ENCODE measurements around the gene OLFM1.

The OLFM1 gene

DNA sequence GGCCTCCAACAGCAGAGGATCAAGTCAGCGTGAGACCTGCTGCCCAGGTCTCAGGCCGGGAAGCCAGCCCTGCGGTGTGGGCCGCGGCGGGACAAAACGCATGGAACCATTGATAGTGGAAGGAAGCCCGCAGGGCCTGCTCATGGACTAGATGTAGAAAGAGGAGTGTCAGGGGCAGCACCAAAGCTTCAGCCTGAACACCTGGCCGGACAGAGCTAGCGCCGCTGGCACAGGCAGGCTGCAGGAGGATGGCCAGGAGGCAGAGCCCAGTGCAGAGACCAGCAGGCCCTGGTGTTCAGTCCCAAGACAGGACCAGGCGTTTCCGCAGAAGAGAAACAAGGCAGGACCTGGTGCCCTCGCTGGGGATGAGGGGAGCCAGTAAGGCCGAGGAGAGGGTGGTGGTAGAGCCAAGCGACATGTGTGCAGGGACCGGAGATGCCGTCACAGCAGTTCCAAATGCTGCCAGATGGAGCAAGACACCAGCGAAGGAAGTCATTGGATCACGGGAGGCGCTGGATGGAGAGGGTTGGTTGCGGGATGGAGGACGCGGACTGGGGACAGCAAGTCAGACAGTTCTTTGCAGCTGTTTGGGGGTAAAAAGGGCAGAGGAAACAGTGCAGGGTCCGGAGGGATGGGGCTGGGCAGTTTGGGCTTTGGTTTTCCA, 42.1 kb upstream of the OLFM1 start:
- no peak for TF ChIP-seq CTCF (IDR thresholded peaks at IDR 0.05; ENCODE audit: low read depth, low read length)
- DNase-seq (ENCODE audit: extremely low read depth, low read depth) = no peak

GRCh38 chr9:135045928-135046738, 41.3 kb upstream of the OLFM1 start:
- TF ChIP-seq CTCF (IDR thresholded peaks at IDR 0.05; ENCODE audit: low read depth, low read length) = no peak
- DNase-seq (ENCODE audit: extremely low read depth, low read depth) = no peak

- no peak for TF ChIP-seq CTCF (IDR thresholded peaks at IDR 0.05; ENCODE audit: low read depth, low read length)
- DNase-seq (ENCODE audit: extremely low read depth, low read depth) = no peak
Observed at GRCh38 chr9:135046739-135047350, 40.6 kb upstream of the OLFM1 start.

GRCh38 chr9:135047521-135047920, 39.9 kb upstream of the OLFM1 start:
- no peak for DNase-seq (ENCODE audit: extremely low read depth, low read depth)
- no peak for TF ChIP-seq CTCF (IDR thresholded peaks at IDR 0.05; ENCODE audit: low read depth, low read length)

GRCh38 chr9:135048046-135048757, 39.3 kb upstream of the OLFM1 start:
- no peak for DNase-seq (ENCODE audit: extremely low read depth, low read depth)
- TF ChIP-seq CTCF (IDR thresholded peaks at IDR 0.05; ENCODE audit: low read depth, low read length) = no peak

DNA sequence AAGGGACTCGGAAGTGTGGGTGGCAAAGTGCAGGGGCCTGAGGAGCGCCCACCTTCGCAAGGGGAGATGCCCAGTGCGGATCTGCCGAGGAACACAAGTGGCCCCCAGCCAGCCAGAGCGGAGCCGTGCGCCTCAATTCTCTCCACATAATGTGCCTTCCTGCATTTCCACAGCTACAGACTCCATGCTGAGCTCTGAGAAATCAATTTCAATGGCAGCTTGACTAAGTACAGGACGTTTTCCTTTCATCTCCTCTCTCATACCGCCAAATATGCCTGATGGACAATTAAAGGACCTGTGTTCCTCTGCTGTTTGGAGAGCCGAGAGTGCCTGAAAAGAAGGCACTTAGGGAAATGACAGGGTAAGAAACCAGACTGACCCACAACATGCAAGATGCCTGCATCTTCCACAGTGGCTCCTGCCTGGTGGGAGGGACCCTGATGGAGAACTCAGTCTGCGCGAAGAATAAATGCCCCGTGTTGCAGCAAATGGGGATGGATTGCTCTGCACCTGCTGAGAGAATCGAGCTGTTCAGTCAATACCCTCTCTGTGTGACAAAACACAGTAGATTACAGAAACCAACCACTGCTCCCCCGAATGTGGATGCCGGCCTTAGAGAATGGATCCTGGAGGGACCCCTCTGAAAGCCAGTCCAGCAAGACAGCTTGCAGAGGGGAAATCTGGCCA, 38.6 kb upstream of the OLFM1 start:
- no peak for DNase-seq (ENCODE audit: extremely low read depth, low read depth)
- no peak for TF ChIP-seq CTCF (IDR thresholded peaks at IDR 0.05; ENCODE audit: low read depth, low read length)
